ENCODE results near the gene TMEM88. TPM values are rescaled to one million over a fixed set of nuclear protein-coding genes. Genes with fewer than 3 reads are reported as not detected.
A peak's percentile ranks its signal among the peaks of the same experiment; 100 is the strongest.
"Not testable (repeated sequence)": the region's sequence is repeated elsewhere in the genome, so short reads cannot be mapped to it uniquely, and the experiment has no call there.

TMEM88 gene
- total RNA-seq, 2 donors from 2014 or later: 1.6 to 3.2 TPM

DNA sequence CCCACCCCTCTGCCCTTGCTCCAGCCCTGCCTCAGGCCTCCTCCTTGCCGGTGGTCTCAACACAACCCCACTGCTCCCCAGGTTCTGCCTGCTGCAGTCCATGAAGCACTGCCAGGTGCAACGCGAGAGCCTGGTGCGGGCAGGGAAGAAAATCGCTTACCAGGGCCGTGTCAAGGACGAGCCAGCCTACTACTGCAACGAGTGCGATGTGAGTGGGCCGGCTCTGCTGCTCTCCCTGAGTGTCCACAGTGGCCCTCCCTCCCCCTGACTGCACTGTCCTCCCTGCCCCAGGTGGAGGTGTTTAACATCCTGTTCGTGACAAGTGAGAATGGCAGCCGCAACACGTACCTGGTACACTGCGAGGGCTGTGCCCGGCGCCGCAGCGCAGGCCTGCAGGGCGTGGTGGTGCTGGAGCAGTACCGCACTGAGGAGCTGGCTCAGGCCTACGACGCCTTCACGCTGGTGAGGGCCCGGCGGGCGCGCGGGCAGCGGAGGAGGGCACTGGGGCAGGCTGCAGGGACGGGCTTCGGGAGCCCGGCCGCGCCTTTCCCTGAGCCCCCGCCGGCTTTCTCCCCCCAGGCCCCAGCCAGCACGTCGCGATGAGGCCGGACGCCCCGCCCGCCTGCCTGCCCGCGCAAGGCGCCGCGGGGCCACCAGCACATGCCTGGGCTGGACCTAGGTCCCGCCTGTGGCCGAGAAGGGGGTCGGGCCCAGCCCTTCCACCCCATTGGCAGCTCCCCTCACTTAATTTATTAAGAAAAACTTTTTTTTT, 1.8 kb upstream of the TMEM88 start:
- H3K27me3 Mint-ChIP-seq: no peaks in the 10 kb centered on the region
- no peak overlapping the region for H3K27ac Mint-ChIP-seq
- no peak overlapping the region for H3K4me3 Mint-ChIP-seq
- no peaks in the 10 kb centered on the region for H3K9me3 Mint-ChIP-seq
- peaks cover 51% of the 10 kb centered on the region for H3K36me3 Mint-ChIP-seq (ENCODE audit: low read depth)
- no peak for ATAC-seq (replicated peaks)
- peaks cover 10% of the 10 kb centered on the region for H3K4me1 Mint-ChIP-seq

DNA sequence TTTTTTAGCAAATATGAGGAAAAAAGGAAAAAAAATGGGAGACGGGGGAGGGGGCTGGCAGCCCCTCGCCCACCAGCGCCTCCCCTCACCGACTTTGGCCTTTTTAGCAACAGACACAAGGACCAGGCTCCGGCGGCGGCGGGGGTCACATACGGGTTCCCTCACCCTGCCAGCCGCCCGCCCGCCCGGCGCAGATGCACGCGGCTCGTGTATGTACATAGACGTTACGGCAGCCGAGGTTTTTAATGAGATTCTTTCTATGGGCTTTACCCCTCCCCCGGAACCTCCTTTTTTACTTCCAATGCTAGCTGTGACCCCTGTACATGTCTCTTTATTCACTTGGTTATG, 1.2 kb upstream of the TMEM88 start:
- peaks cover 10% of the 10 kb centered on the region for H3K4me1 Mint-ChIP-seq
- no peak for ATAC-seq (replicated peaks)
- H3K27me3 Mint-ChIP-seq: no peaks in the 10 kb centered on the region
- H3K4me3 Mint-ChIP-seq: peak overlapping the region; percentile 15
- no peaks in the 10 kb centered on the region for H3K9me3 Mint-ChIP-seq
- no peak overlapping the region for H3K27ac Mint-ChIP-seq
- peaks cover 45% of the 10 kb centered on the region for H3K36me3 Mint-ChIP-seq (ENCODE audit: low read depth)

DNA sequence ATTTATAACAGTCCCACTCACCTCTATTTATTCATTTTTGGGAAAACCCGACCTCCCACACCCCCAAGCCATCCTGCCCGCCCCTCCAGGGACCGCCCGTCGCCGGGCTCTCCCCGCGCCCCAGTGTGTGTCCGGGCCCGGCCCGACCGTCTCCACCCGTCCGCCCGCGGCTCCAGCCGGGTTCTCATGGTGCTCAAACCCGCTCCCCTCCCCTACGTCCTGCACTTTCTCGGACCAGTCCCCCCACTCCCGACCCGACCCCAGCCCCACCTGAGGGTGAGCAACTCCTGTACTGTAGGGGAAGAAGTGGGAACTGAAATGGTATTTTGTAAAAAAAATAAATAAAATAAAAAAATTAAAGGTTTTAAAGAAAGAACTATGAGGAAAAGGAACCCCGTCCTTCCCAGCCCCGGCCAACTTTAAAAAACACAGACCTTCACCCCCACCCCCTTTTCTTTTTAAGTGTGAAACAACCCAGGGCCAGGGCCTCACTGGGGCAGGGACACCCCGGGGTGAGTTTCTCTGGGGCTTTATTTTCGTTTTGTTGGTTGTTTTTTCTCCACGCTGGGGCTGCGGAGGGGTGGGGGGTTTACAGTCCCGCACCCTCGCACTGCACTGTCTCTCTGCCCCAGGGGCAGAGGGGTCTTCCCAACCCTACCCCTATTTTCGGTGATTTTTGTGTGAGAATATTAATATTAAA, 638 bp upstream of the TMEM88 start:
- Mint-ChIP-seq H3K27ac (no peak overlapping the region), H3K9me3 (no peaks in the 10 kb centered on the region), H3K4me3 (peak overlapping the region; percentile 15), H3K27me3 (no peaks in the 10 kb centered on the region), H3K4me1 (peaks cover 16% of the 10 kb centered on the region), H3K36me3 (ENCODE audit: low read depth) (peaks cover 39% of the 10 kb centered on the region)
- ATAC-seq (replicated peaks): no peak

DNA sequence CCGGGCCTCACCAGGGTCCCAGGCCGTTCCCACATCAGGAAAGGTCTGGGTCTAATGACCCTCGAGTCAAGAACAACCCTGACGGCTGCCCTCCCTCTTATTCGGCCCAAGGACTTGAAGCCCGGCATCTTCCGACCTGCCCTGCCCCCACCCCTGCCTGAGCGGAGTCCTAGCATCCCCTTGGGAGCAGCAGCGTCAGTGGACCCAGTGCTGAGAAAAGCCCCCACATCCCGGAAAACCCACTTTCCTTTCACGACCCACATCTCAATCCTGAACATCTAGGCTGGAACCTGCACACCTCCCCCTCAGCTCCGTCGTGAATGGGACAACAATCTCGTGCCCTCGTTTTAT, 769 bp downstream of the TMEM88 start:
- H3K4me3 Mint-ChIP-seq: no peak overlapping the region
- H3K27me3 Mint-ChIP-seq: no peaks in the 10 kb centered on the region
- no peak overlapping the region for H3K27ac Mint-ChIP-seq
- peaks cover 25% of the 10 kb centered on the region for H3K36me3 Mint-ChIP-seq (ENCODE audit: low read depth)
- ATAC-seq (replicated peaks): no peak
- H3K4me1 Mint-ChIP-seq: peaks cover 22% of the 10 kb centered on the region
- no peaks in the 10 kb centered on the region for H3K9me3 Mint-ChIP-seq

DNA sequence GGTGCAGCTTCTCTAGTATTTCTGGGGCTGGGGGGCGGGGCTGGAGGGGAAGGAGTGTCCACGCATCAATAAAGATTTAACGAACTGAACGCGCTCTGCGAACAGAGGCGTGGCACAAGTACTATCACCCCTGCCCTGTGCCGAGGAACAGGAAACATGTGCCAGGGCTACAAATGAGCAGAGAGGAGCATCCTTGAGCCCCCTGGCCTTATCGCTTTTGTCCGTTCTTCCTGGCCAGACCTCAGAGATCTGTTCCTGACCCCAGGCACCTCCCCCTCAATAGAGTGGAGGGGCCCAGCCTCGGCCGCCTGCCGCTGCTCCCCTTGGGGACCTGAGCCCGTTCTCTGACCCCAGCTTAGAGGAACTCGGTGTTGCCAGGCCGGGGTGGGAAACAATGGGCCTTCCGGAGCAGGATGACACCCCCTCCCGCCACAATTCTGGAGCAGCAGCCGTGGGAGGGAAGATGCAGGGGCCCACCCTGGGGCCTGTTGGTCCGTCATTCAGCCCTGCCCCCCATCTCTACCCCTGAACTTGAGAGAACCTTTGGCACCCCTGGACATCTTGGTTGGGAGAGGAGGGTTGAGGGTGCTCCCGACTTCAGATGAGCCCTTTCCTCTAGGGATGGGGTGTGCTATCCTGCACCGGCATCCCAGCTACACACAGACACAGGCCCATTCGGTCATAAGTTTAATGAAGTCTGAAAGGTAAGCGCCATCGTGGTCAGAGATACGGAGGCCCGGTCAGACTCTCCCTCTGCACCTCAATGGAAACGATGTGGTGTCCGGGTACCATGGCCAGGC, 1.3 kb downstream of the TMEM88 start:
- Mint-ChIP-seq H3K4me3 (no peak overlapping the region), H3K27ac (no peak overlapping the region), H3K9me3 (no peaks in the 10 kb centered on the region), H3K27me3 (no peaks in the 10 kb centered on the region), H3K36me3 (ENCODE audit: low read depth) (peaks cover 20% of the 10 kb centered on the region), H3K4me1 (peaks cover 18% of the 10 kb centered on the region)
- no peak for ATAC-seq (replicated peaks)

DNA sequence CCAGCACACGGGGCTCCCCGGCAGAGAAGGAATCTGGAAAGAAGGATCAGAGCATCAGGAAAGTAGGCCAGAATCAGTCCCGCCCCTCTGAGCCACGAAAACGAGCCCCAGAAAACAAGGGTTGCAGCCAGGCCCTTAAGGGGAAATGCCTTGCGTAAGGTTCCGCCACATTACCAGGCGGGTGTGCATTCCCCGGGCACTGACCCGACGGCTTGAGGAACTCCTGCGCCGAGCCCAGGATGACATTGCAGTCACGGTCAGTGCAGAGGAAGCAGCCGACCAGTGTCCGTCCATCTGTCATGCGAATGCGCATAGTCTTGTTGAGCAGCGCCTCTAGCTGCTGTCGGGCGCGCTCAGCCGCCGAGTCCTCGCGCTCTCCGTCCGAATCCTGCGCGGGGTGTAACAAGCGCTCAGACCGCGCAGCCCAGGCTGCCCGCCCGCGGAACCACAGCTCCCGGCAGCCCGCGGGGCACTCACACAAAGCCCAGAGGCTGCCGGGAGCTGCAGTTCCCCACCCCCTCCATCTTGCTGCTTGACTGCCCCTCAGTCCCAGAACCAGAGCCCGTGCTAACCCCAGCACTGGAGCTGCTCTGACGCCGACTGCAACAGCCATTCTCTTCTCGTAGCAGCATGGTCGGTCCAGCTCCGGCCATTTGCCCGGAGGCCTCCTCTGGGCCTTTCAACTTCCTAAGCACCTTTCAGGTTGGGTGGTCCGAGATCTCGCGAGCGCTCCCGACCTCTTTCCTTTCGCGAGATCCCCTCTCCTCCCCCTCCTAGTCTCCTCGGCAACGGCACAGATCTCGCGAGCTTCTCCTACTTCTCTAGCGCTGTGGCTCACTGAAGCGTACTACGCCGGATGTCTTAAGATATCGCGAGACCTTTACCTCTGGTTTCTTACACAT, 2.2 kb downstream of the TMEM88 start, which contains the start of gene NAA38:
Gene NAA38 (minus strand): TSS at position 749 of the 902 bp plus-strand sequence. CDS start 96 bp downstream, at position 653.
- peaks cover 18% of the 10 kb centered on the region for H3K4me1 Mint-ChIP-seq
- H3K9me3 Mint-ChIP-seq: no peaks in the 10 kb centered on the region
- no peaks in the 10 kb centered on the region for H3K27me3 Mint-ChIP-seq
- no peak within 1 kb of the TSS for H3K4me3 Mint-ChIP-seq
- H3K36me3 Mint-ChIP-seq (ENCODE audit: low read depth): peaks cover 11% of the 10 kb centered on the region
- ATAC-seq (replicated peaks): peak; percentile 91
- H3K27ac Mint-ChIP-seq: no peak within 1 kb of the TSS

DNA sequence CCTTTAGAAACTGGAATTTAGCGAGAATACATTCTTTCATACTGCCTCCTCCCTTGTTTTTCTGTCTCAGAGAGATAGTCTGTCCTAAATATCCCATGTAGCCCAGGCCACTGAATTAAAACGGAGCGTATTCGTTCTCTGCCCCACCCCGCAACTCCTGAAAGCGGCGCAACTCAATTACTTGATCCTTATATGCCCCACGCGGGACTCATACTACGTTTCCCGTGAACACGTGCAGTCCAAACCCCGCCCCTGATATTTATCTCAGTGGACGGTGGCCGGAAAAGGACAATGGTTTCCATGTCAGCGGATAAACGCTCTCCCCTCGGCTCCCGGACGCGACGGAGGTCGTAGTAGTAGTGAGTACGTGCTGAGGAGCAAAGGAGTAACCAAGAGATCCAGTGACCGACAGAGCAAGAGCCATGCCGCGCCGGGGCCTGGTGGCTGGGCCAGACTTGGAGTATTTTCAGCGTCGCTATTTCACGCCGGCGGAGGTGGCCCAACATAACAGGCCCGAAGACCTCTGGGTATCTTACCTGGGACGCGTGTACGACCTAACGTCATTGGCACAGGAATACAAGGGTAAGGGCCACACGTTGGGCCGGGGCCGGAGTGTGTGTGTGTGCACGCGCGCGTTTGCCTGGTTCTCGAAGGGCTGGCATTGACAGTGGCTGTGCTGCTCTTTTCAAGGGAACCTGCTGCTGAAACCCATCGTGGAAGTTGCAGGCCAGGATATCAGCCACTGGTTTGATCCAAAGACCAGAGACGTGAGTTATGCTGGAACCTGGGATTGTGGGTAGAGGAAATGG, 3.1 kb downstream of the TMEM88 start, which contains the start of gene CYB5D1:
Gene CYB5D1 (plus strand): TSS at position 291 of the 809 bp plus-strand sequence. CDS start 132 bp downstream, at position 423.
- Mint-ChIP-seq H3K4me1 (peaks cover 18% of the 10 kb centered on the region), H3K27ac (no peak within 1 kb of the TSS), H3K4me3 (no peak within 1 kb of the TSS), H3K36me3 (ENCODE audit: low read depth) (peaks cover 2% of the 10 kb centered on the region), H3K27me3 (no peaks in the 10 kb centered on the region), H3K9me3 (no peaks in the 10 kb centered on the region)
- peak; percentile 57 for ATAC-seq (replicated peaks)

DNA sequence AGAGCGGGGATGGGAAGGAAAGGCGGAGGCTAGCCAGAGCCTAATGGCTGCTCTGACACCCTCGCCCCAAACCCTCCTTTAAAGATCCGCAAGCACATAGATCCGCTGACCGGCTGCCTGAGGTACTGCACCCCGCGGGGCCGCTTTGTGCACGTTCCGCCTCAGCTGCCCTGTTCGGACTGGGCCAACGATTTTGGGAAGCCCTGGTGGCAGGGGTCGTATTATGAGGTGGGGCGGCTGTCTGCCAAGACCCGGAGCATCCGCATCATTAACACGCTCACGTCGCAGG, 3.6 kb downstream of the TMEM88 start:
- no peak overlapping the region for H3K4me3 Mint-ChIP-seq
- H3K4me1 Mint-ChIP-seq: peaks cover 18% of the 10 kb centered on the region
- no peak overlapping the region for H3K27ac Mint-ChIP-seq
- no peak for ATAC-seq (replicated peaks)
- no peaks in the 10 kb centered on the region for H3K9me3 Mint-ChIP-seq
- H3K36me3 Mint-ChIP-seq (ENCODE audit: low read depth): no peaks in the 10 kb centered on the region
- no peaks in the 10 kb centered on the region for H3K27me3 Mint-ChIP-seq

DNA sequence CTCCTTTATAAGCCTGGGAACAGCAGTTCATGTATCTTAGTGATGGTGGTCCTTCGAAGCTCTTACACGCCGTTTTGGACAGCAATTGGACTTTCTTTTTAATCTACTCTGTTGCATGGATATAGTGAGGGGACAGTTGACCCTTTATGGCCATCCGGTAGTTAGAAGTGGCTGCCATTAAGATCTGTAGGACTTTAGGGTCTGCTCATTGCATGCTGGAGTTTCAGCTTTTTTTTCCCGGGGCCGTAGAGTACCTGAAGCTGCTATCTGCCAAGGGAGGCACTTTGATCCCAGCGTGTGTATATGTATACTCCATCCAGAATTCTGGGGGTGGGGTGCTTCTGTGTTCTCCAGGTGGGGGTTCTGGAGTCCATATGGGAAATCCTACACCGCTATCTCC, 4.2 kb downstream of the TMEM88 start:
- ATAC-seq (replicated peaks): no peak
- Mint-ChIP-seq H3K4me1 (peaks cover 18% of the 10 kb centered on the region), H3K27me3 (no peaks in the 10 kb centered on the region), H3K27ac (no peak overlapping the region), H3K36me3 (ENCODE audit: low read depth) (no peaks in the 10 kb centered on the region), H3K4me3 (no peak overlapping the region), H3K9me3 (no peaks in the 10 kb centered on the region)

DNA sequence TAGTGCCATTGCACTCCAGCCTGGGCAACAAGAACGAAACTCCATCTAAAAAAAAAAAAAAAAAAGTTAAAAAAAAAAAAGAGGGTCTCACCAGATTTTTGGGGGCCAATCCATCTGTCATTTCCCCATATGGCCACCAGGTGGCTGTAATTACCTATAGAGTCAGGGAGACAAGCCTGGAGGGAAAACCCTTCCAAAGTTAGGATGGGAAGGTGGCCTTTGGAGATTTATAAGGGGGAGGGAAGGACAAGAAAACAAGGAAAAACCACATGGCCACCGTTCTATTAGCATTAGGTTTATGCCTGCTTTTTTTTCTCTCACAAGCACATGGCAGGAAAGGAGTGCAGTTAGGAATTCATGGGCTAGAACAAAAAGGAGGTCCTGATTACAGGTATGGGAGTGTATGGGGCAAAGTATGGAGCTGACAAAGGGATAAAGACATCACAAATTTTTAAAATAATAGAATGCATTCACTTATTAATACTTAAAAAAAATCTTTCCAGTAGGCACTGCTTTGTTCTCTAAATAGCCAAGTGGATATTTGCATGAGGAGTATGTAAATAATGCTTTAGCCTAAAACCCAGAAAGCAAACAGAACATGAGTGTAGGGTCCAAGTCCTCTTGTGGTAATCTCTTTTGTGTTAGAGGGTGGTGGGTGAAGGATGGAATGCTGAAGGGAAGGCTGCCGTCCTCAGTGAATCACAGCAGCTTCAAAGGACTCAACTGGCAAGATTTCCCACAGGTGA, 8.0 kb downstream of the TMEM88 start:
- Mint-ChIP-seq H3K4me1 (peaks cover 22% of the 10 kb centered on the region), H3K9me3 (no peaks in the 10 kb centered on the region), H3K27me3 (no peaks in the 10 kb centered on the region), H3K36me3 (ENCODE audit: low read depth) (peaks cover 8% of the 10 kb centered on the region), H3K27ac (no peak overlapping the region), H3K4me3 (no peak overlapping the region)
- no peak for ATAC-seq (replicated peaks)

DNA sequence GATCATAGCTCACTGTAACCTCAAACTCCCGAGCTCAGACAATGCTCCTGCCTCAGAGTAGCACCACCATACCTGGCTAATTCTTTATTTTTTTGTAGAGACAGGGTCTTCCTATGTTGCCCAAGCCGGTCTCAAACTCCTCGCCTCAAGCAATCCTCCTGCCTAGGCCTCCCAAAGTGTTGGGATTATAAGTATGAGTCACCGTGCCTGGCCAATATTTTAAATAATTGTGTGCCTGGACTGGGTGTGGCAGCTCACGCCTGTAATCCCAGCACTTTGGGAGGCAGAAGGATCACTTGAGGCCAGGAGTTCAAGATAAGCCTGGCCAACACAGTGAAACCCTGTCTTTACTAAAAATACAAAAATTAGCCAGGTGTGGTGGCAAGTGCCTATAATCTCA, 9.5 kb downstream of the TMEM88 start:
- H3K4me1 Mint-ChIP-seq: peaks cover 27% of the 10 kb centered on the region
- ATAC-seq (replicated peaks): not testable (repeated sequence)

DNA sequence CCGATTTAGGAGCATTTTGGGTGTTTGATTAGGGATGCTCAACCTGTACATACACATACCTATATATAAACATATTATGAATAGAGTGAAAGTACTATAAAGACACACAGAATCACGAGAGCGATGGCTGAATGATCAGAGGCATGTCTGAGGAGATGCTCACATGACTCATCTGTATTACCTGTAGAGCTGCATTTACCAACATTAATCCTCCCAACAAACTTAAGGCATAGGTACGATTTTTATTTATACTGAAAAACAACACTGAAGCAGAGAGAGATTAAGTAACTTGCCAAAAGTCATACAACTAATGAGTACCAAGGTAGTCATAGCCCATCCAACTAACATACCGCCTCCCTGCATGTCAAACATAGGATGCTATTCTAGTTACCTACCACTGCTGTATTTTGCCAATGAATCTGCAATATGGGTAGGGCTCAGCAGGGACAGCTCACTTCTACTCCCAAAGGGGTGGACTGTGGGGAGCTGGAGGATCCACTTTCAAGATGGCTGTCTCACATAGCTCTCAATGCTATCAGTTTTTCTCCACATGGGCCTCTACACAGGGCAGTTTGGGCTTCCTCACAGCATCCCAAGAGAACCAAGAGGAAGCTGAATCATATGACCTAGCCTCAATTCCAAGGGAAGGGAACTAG, 10.3 kb downstream of the TMEM88 start:
- Mint-ChIP-seq H3K4me3 (no peak overlapping the region), H3K27ac (no peak overlapping the region), H3K9me3 (no peaks in the 10 kb centered on the region), H3K4me1 (peaks cover 21% of the 10 kb centered on the region), H3K27me3 (no peaks in the 10 kb centered on the region), H3K36me3 (ENCODE audit: low read depth) (peaks cover 8% of the 10 kb centered on the region)
- no peak for ATAC-seq (replicated peaks)

More for the DNA sequence above, 9.5 kb downstream of the TMEM88 start:
- not testable (repeated sequence) for H3K27ac Mint-ChIP-seq; H3K9me3 Mint-ChIP-seq; H3K4me3 Mint-ChIP-seq; H3K27me3 Mint-ChIP-seq; H3K36me3 Mint-ChIP-seq (ENCODE audit: low read depth)
